ENCODE results near the gene RIC3. TPM values are rescaled to one million over a fixed set of nuclear protein-coding genes. Genes with fewer than 3 reads are reported as not detected.

RIC3 gene
- total and polyA plus RNA-seq, 10 donors, result 11.6 to 32.7 (median 23.3) TPM

DNA sequence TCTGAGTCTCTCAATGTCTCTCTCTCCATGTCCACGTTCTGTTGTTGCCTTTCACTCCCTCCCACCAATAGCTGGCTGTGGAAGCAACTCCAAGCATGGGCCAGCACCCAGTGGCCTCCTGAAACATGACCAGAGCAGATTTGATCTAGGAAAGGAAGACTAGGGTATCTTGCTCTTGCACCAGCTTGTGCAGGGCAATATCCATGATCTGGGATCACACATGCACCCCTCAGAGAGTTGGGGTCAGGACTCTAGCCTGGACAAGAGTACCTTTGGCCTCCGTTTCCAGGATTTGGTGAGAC is 34.5 kb upstream of the RIC3 start:
- 82 to 92% (median 84%) methylated on average over 2 of the region's 2 CpGs for WGBS, 5 donors
- Histone ChIP-seq H3K36me3 (no peaks in the 10 kb centered on the region), H3K27me3 (replicated peaks in 1 of 7) (peaks cover 0 to 17% (median 0%) of the 10 kb centered on the region in 7 donors), H3K4me1 (peaks cover 6 to 42% (median 34%) of the 10 kb centered on the region in 6 donors), H3K4me3 (no peak overlapping the region), H3K27ac (no peak overlapping the region), H3K9me3 (no peaks in the 10 kb centered on the region)
- no peak for DNase-seq
- intact Hi-C loops (cut with DNase I; ENCODE audit: low total_unique reads), result no loop called here
- TF ChIP-seq POLR2A (IDR thresholded peaks at IDR 0.05) (no peak), POLR2AphosphoS5 (IDR thresholded peaks at IDR 0.05) (no peak)
- TF ChIP-seq, protein P1, sequence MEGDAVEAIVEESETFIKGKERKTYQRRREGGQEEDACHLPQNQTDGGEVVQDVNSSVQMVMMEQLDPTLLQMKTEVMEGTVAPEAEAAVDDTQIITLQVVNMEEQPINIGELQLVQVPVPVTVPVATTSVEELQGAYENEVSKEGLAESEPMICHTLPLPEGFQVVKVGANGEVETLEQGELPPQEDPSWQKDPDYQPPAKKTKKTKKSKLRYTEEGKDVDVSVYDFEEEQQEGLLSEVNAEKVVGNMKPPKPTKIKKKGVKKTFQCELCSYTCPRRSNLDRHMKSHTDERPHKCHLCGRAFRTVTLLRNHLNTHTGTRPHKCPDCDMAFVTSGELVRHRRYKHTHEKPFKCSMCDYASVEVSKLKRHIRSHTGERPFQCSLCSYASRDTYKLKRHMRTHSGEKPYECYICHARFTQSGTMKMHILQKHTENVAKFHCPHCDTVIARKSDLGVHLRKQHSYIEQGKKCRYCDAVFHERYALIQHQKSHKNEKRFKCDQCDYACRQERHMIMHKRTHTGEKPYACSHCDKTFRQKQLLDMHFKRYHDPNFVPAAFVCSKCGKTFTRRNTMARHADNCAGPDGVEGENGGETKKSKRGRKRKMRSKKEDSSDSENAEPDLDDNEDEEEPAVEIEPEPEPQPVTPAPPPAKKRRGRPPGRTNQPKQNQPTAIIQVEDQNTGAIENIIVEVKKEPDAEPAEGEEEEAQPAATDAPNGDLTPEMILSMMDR (IDR thresholded peaks at IDR 0.05 in 8 of 11, conservative IDR thresholded peaks at IDR 0.05 in 3 of 11), result no peak

DNA sequence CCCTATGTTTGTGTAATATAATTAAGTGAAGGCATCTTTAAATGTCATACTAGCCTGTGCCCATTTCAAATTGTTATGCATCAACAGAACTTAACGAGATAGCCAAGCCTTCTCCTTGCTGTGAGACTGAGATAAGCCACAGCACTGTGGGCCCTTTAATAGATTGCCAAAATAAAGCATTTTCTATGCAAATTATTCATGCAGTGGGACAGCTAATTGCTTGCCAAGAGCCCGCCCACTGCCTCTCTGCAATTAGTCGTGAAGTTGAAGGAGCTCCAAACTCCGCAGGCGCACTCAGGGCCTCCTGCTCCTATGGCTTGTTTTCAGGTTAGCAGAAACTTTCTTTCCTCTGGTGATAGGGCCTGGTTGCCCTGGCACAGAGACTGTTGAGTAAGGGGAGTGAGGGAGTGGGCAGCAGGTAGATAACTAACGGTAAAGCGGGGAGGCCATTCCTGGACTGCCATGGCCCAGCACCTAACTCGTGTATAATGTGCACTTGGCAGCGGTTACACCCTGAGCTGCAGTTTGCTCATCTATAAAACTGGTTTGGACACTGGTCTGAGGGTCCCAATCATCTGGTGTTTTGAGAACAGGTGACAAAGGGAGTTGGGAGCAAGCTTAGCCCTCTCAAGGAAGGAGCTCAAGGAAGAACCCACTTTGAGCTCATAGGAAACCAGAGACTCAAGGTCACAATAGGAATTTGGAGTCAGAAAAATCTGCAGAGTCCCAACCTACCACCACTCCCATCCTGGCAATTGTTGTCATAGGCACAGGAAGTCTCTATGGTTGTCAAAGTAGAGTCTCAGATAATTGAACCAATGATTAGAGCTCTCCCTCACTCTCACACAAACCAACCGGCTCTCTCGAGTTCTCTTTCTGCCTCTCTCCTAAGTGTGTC is 33.9 kb upstream of the RIC3 start:
- WGBS, 5 donors, result 73 to 87% (median 85%) methylated on average over 11 of the region's 11 CpGs
- Histone ChIP-seq H3K27me3 (replicated peaks in 1 of 7) (peaks cover 0 to 17% (median 0%) of the 10 kb centered on the region in 7 donors), H3K9me3 (no peaks in the 10 kb centered on the region), H3K4me1 (peaks cover 6 to 41% (median 34%) of the 10 kb centered on the region in 6 donors), H3K36me3 (no peaks in the 10 kb centered on the region), H3K4me3 (no peak overlapping the region), H3K27ac (peak overlapping the region in 4 of 8 donors; percentile 39 to 65 (median 53))
- no peak for DNase-seq
- TF ChIP-seq POLR2AphosphoS5 (IDR thresholded peaks at IDR 0.05), result no peak
- TF ChIP-seq POLR2A (IDR thresholded peaks at IDR 0.05), result no peak
- TF ChIP-seq, protein P1 (IDR thresholded peaks at IDR 0.05 in 8 of 11, conservative IDR thresholded peaks at IDR 0.05 in 3 of 11), result no peak
- intact Hi-C loops (cut with DNase I; ENCODE audit: low total_unique reads), result no loop called here

DNA sequence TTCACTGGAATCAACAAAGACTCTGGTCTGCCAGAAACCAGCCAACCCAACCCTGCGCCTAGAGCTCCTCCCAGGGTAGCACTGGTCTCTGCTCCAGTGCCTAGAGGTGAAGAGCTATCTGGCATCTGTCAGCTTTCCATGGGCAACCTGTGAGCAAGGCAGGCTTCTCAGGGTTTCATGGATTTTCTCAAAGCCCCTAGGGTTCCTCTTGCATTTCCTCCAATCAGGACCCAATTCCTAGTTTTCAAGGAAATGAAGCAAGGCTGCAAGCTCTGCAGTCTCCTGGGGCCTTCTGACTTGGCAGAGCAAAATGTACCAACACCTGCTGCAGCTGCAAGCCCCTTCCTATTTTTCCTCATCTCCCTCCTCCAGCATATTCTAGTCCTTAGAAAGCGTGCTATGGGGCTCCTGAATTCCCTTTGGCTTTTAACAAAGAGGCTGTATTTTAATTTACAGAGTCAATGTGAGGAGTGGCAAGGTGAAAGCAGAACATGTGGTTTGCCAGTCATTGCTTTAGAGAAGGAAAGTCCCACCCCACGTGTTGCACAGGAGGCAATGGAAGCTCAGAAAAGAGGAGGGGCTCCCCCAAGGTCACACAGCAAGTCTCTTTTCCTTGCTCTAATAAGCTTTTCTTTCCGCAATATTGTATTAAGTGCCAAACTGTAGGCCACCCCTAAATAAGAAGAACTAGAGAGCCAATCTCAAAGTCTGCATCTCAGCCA is 33.0 kb upstream of the RIC3 start:
- no peak for DNase-seq
- peak overlapping the region in 6 of 8 donors; percentile 14 to 65 (median 42) for H3K27ac ChIP-seq

More for the DNA sequence above, 33.0 kb upstream of the RIC3 start:
- Histone ChIP-seq H3K4me3 (no peak overlapping the region), H3K9me3 (no peaks in the 10 kb centered on the region), H3K36me3 (no peaks in the 10 kb centered on the region), H3K4me1 (peaks cover 6 to 31% (median 25%) of the 10 kb centered on the region in 6 donors), H3K27me3 (replicated peaks in 1 of 7) (peaks cover 0 to 11% (median 0%) of the 10 kb centered on the region in 7 donors)
- 35 to 42% (median 36%) methylated on average over 4 of the region's 4 CpGs for WGBS, 5 donors
- intact Hi-C loops (cut with DNase I; ENCODE audit: low total_unique reads), result no loop called here
- TF ChIP-seq POLR2AphosphoS5 (IDR thresholded peaks at IDR 0.05) (no peak), POLR2A (IDR thresholded peaks at IDR 0.05) (no peak)
- TF ChIP-seq, protein P1 (IDR thresholded peaks at IDR 0.05 in 8 of 11, conservative IDR thresholded peaks at IDR 0.05 in 3 of 11), result no peak
